ENCODE data around the gene TIMM10B. TPM values are rescaled to one million over a fixed set of nuclear protein-coding genes. Genes with fewer than 3 reads are reported as not detected.

TIMM10B gene
- total RNA-seq, 1 experiment from 2014 or later: 26.4 TPM

GRCh38 chr11:6457581-6458320, 23.6 kb upstream of the TIMM10B start:
- no peaks in the 10 kb centered on the region for H3K4me1 ChIP-seq (ENCODE audit: insufficient read depth, low read length)
- no peak overlapping the region for H3K9ac ChIP-seq (ENCODE audit: low read length)
- intact Hi-C loops (cut with micrococcal nuclease): no loop called here
- H3K4me3 ChIP-seq (ENCODE audit: low read length): no peak overlapping the region
- H3K27me3 ChIP-seq (ENCODE audit: low read length): no peaks in the 10 kb centered on the region
- H3K79me2 ChIP-seq (ENCODE audit: low read length): no peaks in the 10 kb centered on the region
- TF ChIP-seq, protein P1, sequence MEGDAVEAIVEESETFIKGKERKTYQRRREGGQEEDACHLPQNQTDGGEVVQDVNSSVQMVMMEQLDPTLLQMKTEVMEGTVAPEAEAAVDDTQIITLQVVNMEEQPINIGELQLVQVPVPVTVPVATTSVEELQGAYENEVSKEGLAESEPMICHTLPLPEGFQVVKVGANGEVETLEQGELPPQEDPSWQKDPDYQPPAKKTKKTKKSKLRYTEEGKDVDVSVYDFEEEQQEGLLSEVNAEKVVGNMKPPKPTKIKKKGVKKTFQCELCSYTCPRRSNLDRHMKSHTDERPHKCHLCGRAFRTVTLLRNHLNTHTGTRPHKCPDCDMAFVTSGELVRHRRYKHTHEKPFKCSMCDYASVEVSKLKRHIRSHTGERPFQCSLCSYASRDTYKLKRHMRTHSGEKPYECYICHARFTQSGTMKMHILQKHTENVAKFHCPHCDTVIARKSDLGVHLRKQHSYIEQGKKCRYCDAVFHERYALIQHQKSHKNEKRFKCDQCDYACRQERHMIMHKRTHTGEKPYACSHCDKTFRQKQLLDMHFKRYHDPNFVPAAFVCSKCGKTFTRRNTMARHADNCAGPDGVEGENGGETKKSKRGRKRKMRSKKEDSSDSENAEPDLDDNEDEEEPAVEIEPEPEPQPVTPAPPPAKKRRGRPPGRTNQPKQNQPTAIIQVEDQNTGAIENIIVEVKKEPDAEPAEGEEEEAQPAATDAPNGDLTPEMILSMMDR (conservative IDR thresholded peaks at IDR 0.05; ENCODE audit: low read depth, low read length): no peak
- TF ChIP-seq EZH2phosphoT487 (IDR thresholded peaks at IDR 0.05; ENCODE audit: borderline replicate concordance, low read length) (no peak), EZH2 (IDR thresholded peaks at IDR 0.05; ENCODE audit: low read length, unreplicated experiment) (no peak)
- H3K36me3 ChIP-seq (ENCODE audit: low read depth, low read length): no peaks in the 10 kb centered on the region
- H3K27ac ChIP-seq (ENCODE audit: low read length): no peak overlapping the region
- DNase-seq (no peak), ATAC-seq (no peak)
- no peak overlapping the region for H2AFZ ChIP-seq (ENCODE audit: low read length)
- no peak overlapping the region for H3K4me2 ChIP-seq (ENCODE audit: low read length)
- POLR2A ChIA-PET (ENCODE audit: unreplicated experiment): no interaction called here
- CTCF ChIA-PET: no interaction called here
- no peaks in the 10 kb centered on the region for H3K9me2 ChIP-seq (replicated peaks; ENCODE audit: low read length)
- no peaks in the 10 kb centered on the region for H3F3A ChIP-seq (ENCODE audit: low read length, unreplicated experiment)
- no TSS peak for BruUV-seq (replicated peaks)
- H3K9me3 ChIP-seq (ENCODE audit: low read length): no peaks in the 10 kb centered on the region
- no peaks in the 10 kb centered on the region for H4K20me1 ChIP-seq (ENCODE audit: low read length)

GRCh38 chr11:6458352-6459098, 22.8 kb upstream of the TIMM10B start:
- peak; percentile 58; the same call in 1 of the 2 replicates for ATAC-seq
- peak; percentile 10 for DNase-seq

More at GRCh38 chr11:6458352-6459098, 22.8 kb upstream of the TIMM10B start:
- Histone ChIP-seq H2AFZ (ENCODE audit: low read length) (no peak overlapping the region), H3K4me1 (ENCODE audit: insufficient read depth, low read length) (no peaks in the 10 kb centered on the region), H3F3A (ENCODE audit: low read length, unreplicated experiment) (no peaks in the 10 kb centered on the region), H3K9ac (ENCODE audit: low read length) (no peak overlapping the region), H3K27me3 (ENCODE audit: low read length) (no peaks in the 10 kb centered on the region), H3K9me2 (replicated peaks; ENCODE audit: low read length) (no peaks in the 10 kb centered on the region), H3K4me3 (ENCODE audit: low read length) (no peak overlapping the region), H3K4me2 (ENCODE audit: low read length) (no peak overlapping the region), H4K20me1 (ENCODE audit: low read length) (no peaks in the 10 kb centered on the region), H3K79me2 (ENCODE audit: low read length) (no peaks in the 10 kb centered on the region), H3K27ac (ENCODE audit: low read length) (no peak overlapping the region), H3K36me3 (ENCODE audit: low read depth, low read length) (no peaks in the 10 kb centered on the region), H3K9me3 (ENCODE audit: low read length) (no peaks in the 10 kb centered on the region)
- CTCF ChIA-PET: no interaction called here
- BruUV-seq (replicated peaks): no TSS peak
- TF ChIP-seq EZH2 (IDR thresholded peaks at IDR 0.05; ENCODE audit: low read length, unreplicated experiment): no peak
- TF ChIP-seq, protein P1 (conservative IDR thresholded peaks at IDR 0.05; ENCODE audit: low read depth, low read length): no peak
- TF ChIP-seq EZH2phosphoT487 (IDR thresholded peaks at IDR 0.05; ENCODE audit: borderline replicate concordance, low read length): no peak
- POLR2A ChIA-PET (ENCODE audit: unreplicated experiment): no interaction called here
- intact Hi-C loops (cut with micrococcal nuclease): no loop called here

Data from PC-3 (cell line).